Stimulated activated CD4-positive, alpha-beta T cell treated with anti-CD3 and anti-CD28 coated beads, Interleukin-2, amount 100 ng/mL, for 4 hours (primary cell): ENCODE measurements around the gene NOS1AP.
"Not testable (repeated sequence)": the region's sequence is repeated elsewhere in the genome, so short reads cannot be mapped to it uniquely, and the experiment has no call there.

Source experiments
- DNase-seq: peaks from one replicate; pipeline ENCODE4 v3.0.0-alpha.2; 2020; ENCODE audit warnings: low read depth

The NOS1AP gene

GRCh38 chr1:162416215-162416614, 346.7 kb downstream of the NOS1AP start:
- no peak for DNase-seq

- no peak for DNase-seq
Measured at GRCh38 chr1:162416909-162417308, 347.4 kb downstream of the NOS1AP start.

- no peak for DNase-seq
Measured at GRCh38 chr1:162417650-162418049, 348.2 kb downstream of the NOS1AP start.

GRCh38 chr1:162418584-162418983, 349.1 kb downstream of the NOS1AP start:
- not testable (repeated sequence) for DNase-seq

GRCh38 chr1:162419450-162419931, 350.0 kb downstream of the NOS1AP start:
- not testable (repeated sequence) for DNase-seq
